Anterior cingulate cortex (tissue), 58 donors: ENCODE measurements around the gene SAP30BP.

ENCODE experiments used
- DNase-seq, 58 donors: peaks; one replicate each; lab custom pipeline; 2025; lab: John Stamatoyannopoulos, UW

Gene SAP30BP

DNA sequence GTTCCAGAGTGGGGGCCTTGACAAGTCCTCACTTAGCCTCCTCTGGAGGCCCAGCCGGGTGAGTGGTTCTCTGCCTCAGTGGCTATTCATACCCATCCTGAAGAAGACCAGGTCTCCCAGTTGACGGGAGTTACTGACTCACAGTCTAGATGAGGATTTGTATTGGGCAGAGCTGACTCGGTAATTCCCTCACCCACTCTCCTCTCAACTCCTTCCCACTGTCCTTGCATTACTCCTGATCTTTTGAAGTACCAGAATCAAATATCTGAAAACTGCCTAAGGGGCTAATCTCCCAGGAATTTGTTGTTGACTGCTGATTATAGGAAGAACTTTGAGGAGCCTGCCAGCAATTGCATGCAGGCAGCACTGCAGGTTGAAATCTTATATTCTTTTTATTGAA lies 14.2 kb downstream of the SAP30BP start:
- DNase-seq, result no peak

DNA sequence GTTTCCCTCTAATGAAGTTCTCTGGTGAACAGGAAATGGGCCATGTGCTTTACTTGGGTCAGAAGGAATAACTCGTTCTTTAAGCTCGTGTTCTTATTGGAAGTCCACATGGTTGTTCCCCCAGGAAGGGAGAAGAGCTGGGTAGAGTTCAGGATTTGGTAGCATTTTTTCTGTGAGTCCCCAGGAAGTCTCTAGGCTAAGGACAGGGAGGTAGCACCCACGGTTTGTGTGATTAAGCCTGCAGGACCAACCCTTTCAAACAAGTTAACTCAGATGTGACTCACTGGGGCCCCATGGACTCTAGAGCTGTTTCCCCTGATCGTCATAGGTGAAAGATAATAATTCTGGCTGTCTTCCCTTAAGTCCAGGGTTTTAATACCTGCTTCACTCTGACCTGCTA lies 16.4 kb downstream of the SAP30BP start:
- DNase-seq, result no peak

DNA sequence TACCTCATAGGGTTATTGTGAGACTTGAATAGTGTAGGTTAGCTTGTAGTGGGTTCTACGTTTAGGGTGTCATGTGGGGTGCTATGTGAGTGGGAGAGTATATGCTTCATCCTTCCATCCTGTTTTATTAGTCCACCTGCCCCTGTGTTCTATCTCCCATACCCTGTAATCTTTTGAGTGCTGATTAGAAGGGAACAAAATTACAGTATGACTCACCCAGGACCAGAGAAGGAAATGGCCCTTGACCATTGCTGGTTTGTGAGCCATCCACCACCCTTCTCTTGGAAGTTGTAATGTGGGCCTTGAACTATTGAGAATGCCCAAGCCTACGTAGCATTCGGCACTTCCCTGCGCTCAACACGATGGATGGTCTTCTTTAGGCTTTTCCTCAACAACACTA lies 17.1 kb downstream of the SAP30BP start:
- no peak for DNase-seq

DNA sequence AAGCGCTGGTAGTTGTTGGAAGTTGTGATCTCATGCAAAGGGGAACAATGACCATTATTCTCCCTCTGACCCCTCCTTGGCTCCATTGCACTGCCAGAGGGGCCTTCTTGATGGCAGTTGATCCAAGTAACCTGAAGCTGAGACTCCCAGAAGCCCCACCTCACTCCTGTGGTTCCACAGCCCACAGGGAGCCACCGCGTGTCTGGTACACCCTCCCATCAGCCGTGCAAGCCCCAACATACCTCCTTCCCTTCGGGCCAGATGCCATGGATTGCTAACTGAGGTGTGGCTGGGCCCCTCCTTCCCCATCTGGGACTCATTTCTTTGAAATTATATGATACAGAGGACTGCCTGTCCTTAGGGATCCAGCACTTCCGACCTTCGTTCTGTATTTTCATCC lies 17.8 kb downstream of the SAP30BP start:
- no peak for DNase-seq

DNA sequence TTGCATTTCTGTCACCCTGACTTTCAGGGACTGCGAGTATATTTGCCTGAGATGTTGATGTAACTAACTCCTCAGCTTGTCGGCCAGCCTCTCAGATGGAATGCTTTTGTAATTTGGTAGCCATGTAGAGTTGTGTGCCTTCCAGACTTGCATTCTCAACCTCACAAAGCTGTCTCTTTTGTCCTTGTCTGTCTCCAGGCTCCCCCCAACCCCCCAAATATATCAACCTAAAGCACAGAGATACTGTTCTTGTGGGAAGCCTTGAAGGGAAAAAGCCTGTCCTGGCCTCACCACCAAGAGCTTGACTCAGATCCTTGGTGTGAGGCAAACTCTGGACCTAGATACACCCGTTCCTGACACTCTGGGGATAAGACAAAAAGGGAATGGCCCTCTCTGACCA lies 18.4 kb downstream of the SAP30BP start:
- DNase-seq, result no peak

DNA sequence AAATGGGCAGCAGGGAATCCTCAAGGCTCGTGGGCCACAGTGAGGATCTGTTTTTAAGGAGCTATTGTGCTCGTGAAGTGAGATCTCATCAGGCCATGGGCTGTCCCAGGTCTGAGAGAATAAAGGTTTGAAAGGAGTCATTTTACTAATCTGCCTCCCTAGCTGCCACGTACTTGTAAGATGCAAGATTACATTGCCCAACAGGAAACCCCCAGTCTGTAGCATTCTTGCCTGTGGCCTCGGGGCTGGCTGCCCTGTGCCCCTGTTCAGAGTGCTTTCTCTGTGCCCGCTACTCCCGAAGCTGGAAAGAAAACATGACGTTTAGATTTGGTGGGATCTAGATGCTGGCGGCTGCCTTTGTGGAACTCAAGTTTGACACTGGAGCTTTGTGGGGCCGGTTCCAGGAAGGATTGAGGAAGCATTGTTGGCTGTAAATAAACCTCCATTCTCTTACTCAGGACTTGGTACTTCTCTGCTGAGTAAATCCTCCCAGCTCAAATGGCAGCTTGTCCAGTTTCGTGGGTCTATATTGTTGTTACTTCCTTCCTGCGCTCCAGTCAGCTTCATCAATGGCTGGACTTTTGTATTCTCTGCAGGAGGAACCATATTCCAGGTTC lies 21.2 kb downstream of the SAP30BP start:
- DNase-seq, result peak in 3 of 58 donors; percentile 14 to 35 (median 21)

DNA sequence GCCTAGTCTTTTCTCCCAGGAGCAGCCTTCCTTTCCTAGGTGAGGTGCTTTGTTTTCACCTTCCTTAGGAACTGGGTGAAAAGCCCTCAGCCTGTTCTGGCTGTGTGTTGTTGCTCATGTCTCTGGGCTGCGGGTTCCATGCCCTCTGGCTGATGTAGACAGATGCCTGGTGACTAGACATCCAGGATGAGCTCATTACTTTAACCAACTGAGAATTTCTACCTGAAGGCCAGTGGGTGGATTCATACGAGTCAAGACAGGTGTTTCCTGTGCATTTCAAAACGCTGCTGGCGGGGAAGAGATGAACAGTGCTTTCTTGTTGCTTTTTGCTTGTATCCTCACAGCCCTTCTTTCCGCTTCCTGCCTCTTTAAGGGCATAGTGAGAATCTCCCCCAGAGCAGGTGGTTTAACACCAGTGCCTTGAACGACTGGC lies 22.3 kb downstream of the SAP30BP start:
- DNase-seq, result no peak

DNA sequence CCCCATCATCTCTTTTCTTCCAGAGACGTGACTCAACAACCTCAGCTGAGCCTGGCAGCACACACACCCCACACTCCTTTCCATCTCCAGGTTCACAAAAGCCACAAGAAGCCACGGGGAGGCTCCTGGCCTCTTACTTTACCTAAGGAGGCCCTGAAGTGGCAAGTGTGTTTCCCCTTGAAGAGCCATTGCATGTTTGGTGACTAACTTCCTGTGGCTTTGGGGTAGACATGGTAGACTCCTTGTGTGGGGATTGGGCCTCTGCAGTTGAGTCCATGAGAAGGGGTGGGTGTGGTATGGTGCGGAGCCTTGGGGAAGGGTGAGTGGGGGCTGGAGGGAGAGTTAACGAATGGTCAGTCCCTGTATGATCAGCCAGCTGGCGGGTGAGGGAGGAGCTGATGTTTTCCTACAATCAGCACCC lies 24.2 kb downstream of the SAP30BP start:
- DNase-seq, result peak in 1 of 58 donors; percentile 58

DNA sequence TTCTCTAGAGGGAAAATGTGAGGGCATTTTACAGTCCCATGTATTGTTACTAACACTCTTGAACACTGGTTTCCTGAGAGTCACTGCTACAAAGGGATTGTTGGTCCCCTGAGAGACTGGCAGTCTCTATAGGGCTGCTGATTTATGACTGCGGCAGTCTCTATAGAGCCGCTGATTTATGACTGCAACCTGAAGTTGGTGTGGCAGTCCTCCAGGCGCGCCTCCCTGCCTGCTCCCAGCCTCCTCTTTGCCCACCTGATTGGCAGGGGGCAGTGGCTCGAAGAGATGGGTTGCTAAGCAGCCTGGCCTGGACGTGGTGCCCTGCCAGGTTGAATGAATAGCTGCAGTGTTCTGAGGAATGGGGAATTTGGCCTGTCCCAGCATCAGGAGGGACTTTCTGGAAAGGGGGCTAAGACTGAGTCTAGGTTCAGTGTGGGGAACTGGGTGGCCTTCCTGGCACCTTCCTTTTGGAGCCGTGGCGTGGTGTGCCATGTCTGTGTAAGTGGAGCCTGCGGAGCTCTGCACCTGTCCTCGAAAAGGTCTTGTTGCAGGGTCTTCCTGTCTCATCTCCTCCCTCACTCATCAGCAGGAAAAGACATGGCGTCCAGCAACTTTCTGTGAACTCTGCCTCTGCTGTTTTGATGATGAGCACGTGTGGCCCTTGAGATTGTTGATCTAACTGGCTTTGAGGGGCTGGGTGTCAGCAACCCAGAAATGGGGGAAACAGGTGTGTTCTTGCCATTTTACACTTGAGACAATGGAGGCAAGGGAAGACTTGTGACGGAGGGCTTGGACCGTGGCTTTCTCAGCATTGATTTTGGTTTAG lies 24.9 kb downstream of the SAP30BP start:
- peak in 51 of 58 donors; percentile 27 to 91 (median 71) for DNase-seq

DNA sequence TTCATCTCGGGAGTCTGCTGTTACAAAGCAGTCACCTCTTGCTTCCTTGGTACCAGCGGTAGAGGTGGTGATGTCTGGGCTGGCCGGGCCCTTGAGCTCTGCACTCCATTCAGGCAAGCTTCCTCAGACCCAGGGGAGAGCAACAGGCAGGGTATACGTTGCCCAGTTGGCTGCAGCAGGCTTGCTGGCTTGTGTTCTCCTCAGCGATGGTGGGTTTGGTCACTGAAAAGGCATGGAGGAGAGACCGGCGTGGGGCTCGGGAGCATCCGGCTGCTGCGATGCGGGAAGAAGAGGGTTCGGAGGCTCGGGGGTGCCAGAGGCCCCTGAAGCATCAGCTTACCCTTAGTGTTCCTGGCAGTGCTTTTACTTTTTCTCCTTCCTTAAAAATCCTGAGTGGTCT lies 25.8 kb downstream of the SAP30BP start:
- peak in 3 of 58 donors; percentile 46 to 68 (median 52) for DNase-seq

DNA sequence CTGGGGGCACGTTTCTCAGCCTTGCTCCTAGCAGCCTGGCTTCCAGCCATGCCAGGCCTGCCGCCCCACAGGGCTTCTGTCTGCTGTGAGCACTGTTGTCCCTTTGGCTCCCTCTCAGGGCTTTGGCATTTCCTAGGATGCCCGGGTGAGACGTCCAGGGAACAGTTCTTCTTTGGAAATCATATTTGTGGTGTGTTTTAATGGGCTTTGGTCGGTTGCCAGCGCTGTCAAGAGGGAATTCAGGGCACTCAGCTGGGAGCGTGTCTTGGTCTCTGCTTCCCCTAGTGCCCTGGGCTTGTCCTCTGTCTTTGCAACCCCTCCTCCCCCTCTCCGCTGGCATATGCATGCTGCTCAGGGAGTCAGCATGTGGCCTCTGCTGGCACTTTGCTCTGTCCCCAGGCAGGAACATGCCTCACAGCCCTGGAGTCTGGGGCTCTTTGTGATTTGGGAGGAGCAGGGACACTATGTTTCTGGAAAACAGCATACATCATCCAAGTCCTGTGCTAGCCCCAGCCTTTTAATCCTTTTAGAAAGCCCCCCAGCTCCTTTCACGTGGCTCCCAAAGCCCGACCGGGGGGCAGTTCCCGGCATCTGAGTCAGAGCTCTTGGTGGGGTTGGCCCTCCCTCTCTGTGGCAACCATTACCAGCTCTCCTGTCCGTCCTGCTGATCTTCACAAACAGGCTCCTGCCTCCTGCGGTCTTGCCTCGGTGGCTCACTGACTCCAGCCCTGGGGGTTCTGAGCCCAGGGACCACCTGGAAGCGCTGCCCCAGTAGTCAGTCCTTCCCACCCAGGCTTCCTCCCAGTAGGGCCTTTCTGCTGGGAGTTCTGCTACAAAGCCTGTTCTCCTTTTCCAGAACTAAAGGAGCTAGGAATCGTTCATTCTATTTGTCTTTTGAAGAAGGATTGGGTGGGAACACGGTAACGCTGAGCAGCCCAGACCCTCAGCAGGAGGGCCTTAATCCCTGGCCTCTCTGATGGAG lies 26.7 kb downstream of the SAP30BP start:
- peak; percentile 42 to 99 (median 89) for DNase-seq

DNA sequence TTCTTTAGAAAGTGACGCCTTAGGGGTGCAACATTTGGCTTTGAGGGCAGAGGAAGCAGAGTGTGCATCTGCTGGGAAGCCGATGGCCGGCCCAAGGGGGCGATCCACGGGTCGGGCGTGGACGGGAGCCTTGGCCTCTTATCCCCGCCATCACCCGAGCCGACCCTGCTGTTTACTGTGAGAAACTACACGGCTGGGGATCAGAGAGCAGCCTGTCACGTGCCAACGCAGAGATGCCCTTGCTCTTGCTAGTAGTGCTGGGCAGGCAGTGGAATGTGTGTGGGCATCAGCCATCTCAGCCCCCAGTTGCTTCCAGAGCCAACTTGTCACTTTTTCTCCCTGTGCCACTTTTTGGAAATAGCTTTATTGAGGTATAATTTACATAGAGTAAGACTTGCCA lies 27.4 kb downstream of the SAP30BP start:
- peak in 12 of 58 donors; percentile 20 to 46 (median 36) for DNase-seq

DNA sequence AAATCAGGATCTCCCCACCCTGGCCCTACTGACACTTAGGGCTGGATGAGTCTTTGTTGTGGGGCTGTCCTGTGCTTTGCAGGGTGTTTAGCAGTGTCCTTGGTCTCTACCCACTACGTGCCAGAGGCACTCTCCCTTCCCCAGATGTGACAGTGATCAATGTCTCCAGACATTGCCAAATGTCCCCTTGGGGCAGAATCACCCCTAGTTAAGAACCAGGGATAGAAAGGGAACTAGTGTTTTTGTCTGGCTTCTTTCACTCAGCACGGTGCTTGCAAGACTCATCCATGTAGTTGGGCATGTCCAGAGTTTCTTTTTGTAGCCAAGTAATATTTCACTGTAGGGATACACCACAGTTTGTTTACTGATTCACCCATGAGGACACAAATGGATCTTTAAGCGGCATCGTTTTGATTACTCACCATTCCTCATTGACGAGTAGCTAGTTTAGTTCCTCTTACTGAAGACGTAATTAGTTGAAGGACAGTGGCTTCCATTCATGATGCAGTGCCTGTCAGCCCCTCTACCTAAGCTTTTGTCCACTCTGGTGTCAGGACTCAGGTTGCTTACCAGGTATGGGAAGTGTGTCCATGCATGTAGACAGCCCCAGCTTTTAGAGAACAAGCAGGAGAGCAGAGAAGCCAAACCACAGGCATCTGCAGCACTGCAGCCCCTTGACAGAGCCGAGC lies 28.1 kb downstream of the SAP30BP start:
- peak in 1 of 58 donors; percentile 52 for DNase-seq

DNA sequence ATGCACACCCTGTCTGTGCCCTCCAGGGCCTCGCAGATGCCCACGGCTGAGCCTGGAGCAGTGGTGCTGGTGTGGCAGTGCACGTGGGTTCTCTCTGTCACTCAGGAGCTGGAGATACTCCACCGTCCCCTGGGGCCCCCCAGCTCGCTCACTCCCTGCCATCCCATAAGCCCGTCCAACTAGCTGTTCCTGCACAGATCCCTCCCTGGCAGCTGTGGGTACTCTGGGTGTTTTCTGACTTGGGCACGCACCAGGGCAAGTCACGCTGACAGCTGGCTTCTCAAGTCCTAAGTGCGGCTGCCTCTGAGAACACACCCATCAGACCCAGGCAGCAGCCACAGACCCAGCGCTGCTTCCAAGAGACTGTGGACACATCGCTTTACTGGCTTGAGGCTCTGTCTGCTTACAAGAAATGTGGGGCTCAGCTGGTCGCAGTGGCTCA lies 28.7 kb downstream of the SAP30BP start:
- DNase-seq, result peak in 26 of 58 donors; percentile 13 to 79 (median 46)

DNA sequence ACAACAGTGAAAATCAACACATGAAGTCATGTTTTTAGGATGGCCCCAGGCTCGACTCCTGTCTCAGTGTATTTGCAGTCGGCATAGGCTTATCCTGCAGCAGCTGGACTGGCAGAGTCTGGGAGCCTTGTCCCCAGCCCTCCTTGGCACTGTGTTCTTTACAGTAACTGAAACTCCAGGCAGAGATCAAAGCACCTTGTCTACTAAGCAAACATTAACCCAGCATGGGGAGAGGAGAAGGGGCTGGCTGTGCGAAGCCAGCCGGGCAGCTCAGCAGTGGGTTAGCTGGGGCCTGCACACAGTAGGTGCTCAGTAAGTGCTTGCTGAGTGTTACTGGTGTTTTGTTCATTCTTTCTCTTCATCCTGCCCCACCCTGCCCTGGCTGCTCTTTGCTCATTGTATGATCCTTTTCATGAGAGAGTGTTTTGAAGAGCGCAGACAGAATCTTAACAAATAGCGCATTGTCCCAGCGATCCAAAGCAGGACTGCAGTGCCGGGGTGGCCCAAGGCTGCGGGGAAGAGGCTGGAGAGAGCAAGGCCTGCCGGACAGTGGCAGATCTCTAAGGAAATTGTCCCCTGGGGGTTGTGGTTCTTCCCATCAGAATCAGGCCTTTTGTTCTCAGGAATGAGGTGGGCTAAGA lies 30.6 kb downstream of the SAP30BP start:
- DNase-seq, result peak in 46 of 58 donors; percentile 17 to 90 (median 62)

DNA sequence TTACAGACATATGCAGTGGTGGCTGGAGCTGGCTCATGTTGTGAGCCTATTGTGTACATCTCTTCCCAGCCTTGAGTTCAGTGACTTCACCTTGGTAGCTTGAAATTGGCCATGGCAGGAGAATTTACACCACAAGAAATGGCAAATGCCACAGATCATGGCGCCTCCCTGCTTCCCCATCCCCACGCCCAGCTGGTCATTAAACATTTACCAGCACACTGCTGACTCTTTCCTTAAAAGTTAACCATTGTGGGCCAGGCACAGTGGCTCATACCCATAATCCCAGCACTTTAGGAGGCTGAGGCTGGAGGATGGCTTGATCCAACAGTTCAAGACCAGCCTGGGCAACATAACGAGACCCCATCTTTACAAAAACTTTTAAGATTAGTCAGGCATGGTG lies 31.5 kb downstream of the SAP30BP start:
- DNase-seq, result no peak

DNA sequence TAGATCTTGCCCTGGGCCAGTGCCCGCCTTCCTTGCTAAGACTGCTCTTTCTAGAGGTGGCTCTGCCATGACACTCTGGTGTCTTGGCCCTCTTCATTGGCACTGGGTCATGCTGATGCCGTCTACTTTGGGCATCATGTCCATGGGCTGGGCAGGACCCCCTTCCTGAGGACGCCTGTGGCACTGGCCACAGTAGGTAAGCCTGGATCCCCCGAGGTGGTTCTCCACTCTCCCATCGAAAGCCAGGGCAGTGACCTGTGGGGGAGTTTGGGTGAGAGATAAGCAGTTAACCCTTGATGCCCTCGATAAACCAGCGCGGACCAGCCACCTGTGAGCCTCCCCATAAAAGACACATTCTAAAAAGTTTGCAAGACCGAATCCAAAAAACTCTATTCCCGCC lies 34.1 kb downstream of the SAP30BP start:
- DNase-seq, result no peak

DNA sequence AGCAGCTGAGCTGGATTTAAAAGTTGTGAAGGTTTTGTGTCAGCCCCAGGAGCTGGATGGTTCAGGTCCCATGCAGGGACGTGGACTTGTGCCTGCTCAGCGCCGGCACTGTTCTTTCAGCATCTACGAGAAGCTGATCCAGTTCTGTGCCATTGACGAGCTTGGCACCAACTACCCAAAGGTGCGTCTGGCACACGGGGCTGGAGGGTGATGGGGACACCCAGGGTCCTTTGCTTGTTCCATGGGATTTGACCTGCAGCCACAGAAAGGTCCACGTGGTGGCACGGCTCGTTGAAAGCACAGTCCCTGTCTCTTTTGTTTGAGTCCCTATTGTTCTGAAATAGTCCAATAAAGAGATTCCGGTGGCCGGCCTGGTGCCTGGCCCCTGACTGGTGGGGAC lies 36.1 kb downstream of the SAP30BP start:
- DNase-seq, result no peak

DNA sequence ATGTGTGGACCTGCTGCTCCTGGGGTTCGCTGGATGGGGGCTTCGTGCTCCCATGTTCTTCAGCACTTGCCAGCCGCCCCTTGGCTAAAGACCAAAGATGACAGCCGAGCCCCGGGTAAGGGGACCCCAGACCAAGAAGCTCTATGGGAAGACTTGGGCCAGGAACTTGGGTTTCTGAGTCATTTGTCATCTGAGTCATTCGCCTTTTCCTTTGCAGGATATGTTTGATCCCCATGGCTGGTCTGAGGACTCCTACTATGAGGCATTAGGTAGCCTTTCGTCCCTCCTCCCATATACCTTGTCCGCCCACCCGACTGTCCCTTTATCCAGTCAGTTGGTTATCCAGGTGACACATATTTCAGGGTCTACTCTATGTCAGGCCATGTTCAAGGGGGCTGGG lies 36.5 kb downstream of the SAP30BP start:
- no peak for DNase-seq
